Keratinocyte (primary cell): ENCODE results near the gene CFAP69. TPM values are rescaled to one million over a fixed set of nuclear protein-coding genes. Genes with fewer than 3 reads are reported as not detected.
A peak's percentile ranks its signal among the peaks of the same experiment; 100 is the strongest.

ENCODE experiments used
- DNase-seq: peaks from one replicate; pipeline ENCODE4 v3.0.0-alpha.2; 2011; ENCODE audit warnings: low read depth, missing footprints, low spot score
- FAIRE-seq: peaks from 2 replicates; lab custom pipeline; 2011; peaks lifted over from hg19 to GRCh38; lab: Jason Lieb, UNC
- H2AFZ ChIP-seq: 2 replicates; pipeline ENCODE4 v1.6.0; 2012; ENCODE audit warnings: low read length, control low read depth, inconsistent platforms; ENCODE audit not compliant: control insufficient read depth
- H3K27ac ChIP-seq: 2 replicates; pipeline ENCODE4 v1.5.1; 2011; ENCODE audit warnings: low read length; ENCODE audit not compliant: control insufficient read depth, insufficient read depth
- H3K27me3 ChIP-seq: 3 replicates; pipeline ENCODE4 v1.6.0; 2011; ENCODE audit warnings: low read length; ENCODE audit not compliant: control insufficient read depth, insufficient read depth; ENCODE audit errors: extremely low read depth
- H3K36me3 ChIP-seq, 2 experiments: 2 replicates in 1 of 2; 3 replicates in 1 of 2; pipeline ENCODE4 v1.5.1; 2011; ENCODE audit warnings: low read length in 2 of 2, mild to moderate bottlenecking in 1 of 2; ENCODE audit not compliant: control insufficient read depth in 2 of 2, insufficient read depth in 2 of 2; ENCODE audit errors: extremely low read depth in 1 of 2
- H3K4me1 ChIP-seq: 3 replicates; pipeline ENCODE4 v1.5.1; 2011; ENCODE audit warnings: low read length; ENCODE audit not compliant: control insufficient read depth, insufficient read depth; ENCODE audit errors: extremely low read depth
- H3K4me2 ChIP-seq: 3 replicates; pipeline ENCODE4 v1.6.0; 2011; ENCODE audit warnings: low read depth, low read length; ENCODE audit not compliant: control insufficient read depth, insufficient read depth; ENCODE audit errors: extremely low read depth
- H3K4me3 ChIP-seq, 3 experiments: fragments of 200-600 bp in 1 of 3; sonication (generic) in 1 of 3; 2 replicates in 2 of 3; 3 replicates in 1 of 3; pipeline ENCODE4 v1.5.1; 2011 to 2016; ENCODE audit warnings: low read length in 3 of 3, mild to moderate bottlenecking in 3 of 3, control low read depth in 2 of 3, inconsistent platforms in 1 of 3, low read depth in 1 of 3, mixed read lengths in 1 of 3, mixed run types in 1 of 3, moderate library complexity in 1 of 3; ENCODE audit not compliant: control insufficient read depth in 2 of 3, insufficient read depth in 2 of 3; ENCODE audit errors: extremely low read depth in 1 of 3
- H3K79me2 ChIP-seq: 2 replicates; pipeline ENCODE4 v1.6.0; 2012; ENCODE audit warnings: low read length; ENCODE audit not compliant: control insufficient read depth, insufficient read depth
- H3K9ac ChIP-seq: 3 replicates; pipeline ENCODE4 v1.6.0; 2011; ENCODE audit warnings: low read length; ENCODE audit not compliant: control insufficient read depth, insufficient read depth; ENCODE audit errors: extremely low read depth
- H3K9me1 ChIP-seq: 3 replicates; pipeline ENCODE4 v1.6.0; 2011; ENCODE audit warnings: low read length; ENCODE audit not compliant: control insufficient read depth, insufficient read depth; ENCODE audit errors: extremely low read depth
- H3K9me3 ChIP-seq: 2 replicates; pipeline ENCODE4 v1.5.1; 2012; ENCODE audit warnings: low read depth, low read length; ENCODE audit not compliant: control insufficient read depth
- H4K20me1 ChIP-seq: 3 replicates; pipeline ENCODE4 v1.6.0; 2011; ENCODE audit warnings: low read length; ENCODE audit not compliant: control insufficient read depth, insufficient read depth; ENCODE audit errors: extremely low read depth
- EZH2 ChIP-seq: IDR thresholded peaks from one replicate; pipeline ENCODE4 v1.6.1; 2012; ENCODE audit warnings: inconsistent platforms, mild to moderate bottlenecking, low read length, moderate library complexity
- dilution Hi-C: fragments of 300-500 bp; cut with MboI; formaldehyde crosslinking; loops from one replicate; pipeline ENCODE4 v1.7.0; 2020; ENCODE audit warnings: low sequenced_read_pairs; ENCODE audit not compliant: extremely low pct_ligation_motif_present
- polyA plus RNA-seq, 5 experiments: library from polyadenylated mRNA; depleted of rRNA in 3 of 5; stranded (reverse) in 3 of 5; stranded (forward) in 1 of 5; unstranded in 1 of 5; fragments of >200 nt; gene quantifications; 1 replicate in 1 of 5; 2 replicates in 3 of 5; 3 replicates in 1 of 5; pipeline versions ENCODE4 v1.2.1 to v1.2.3, GENCODE V29; 2011 to 2012; ENCODE audit warnings: missing spikeins in 2 of 5, low read depth in 1 of 5, low replicate concordance in 1 of 5
- TF ChIP-seq, protein P1 (sequence below), 3 experiments: IDR thresholded peaks in 1 of 3; conservative IDR thresholded peaks in 1 of 3; optimal IDR thresholded peaks in 1 of 3; 2 replicates in 2 of 3; 3 replicates in 1 of 3; pipeline versions ENCODE3 to v1.5.1; 2011; ENCODE audit warnings: low read length in 3 of 3, mild to moderate bottlenecking in 3 of 3, moderate library complexity in 2 of 3, control low read depth in 1 of 3, inconsistent platforms in 1 of 3; ENCODE audit not compliant: insufficient read depth in 2 of 3; ENCODE audit errors: extremely low read depth in 1 of 3

Gene CFAP69
- polyA plus RNA-seq, 1 donor (not counting 4 experiments of a cell fraction or from before 2014, with no cell fraction given) = 1.6 TPM

DNA sequence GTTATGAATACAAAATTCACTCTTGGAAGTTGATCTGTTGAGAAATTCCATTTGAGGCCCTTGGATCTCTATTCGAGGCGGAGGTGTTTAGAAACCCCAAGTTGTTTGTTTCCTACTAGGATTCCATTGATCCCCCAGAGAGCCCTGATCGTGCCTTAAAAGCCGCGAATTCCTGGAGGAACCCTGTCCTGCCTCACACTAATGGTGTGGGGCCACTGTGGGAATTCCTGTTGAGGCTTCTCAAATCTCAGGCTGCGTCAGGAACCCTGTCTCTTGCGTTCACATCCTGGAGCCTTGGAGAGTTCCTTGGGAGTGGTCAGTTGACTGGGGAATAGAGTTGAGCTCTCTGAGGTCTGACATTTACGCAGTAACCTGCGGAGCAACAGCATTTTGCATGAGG lies 1.2 kb downstream of the CFAP69 start:
- Histone ChIP-seq H3K9ac (no peak overlapping the region), H3K4me3 (peak overlapping the region in 1 of 3 experiments; percentile 92), H3K9me3 (no peaks in the 10 kb centered on the region), H3K36me3 (no peaks in the 10 kb centered on the region), H2AFZ (peak overlapping the region; percentile 100), H4K20me1 (no peaks in the 10 kb centered on the region), H3K4me2 (peak overlapping the region; percentile 92), H3K9me1 (no peaks in the 10 kb centered on the region), H3K27me3 (no peaks in the 10 kb centered on the region), H3K79me2 (no peaks in the 10 kb centered on the region), H3K4me1 (peaks cover 6% of the 10 kb centered on the region), H3K27ac (no peak overlapping the region)
- FAIRE-seq = no peak
- TF ChIP-seq, protein P1, sequence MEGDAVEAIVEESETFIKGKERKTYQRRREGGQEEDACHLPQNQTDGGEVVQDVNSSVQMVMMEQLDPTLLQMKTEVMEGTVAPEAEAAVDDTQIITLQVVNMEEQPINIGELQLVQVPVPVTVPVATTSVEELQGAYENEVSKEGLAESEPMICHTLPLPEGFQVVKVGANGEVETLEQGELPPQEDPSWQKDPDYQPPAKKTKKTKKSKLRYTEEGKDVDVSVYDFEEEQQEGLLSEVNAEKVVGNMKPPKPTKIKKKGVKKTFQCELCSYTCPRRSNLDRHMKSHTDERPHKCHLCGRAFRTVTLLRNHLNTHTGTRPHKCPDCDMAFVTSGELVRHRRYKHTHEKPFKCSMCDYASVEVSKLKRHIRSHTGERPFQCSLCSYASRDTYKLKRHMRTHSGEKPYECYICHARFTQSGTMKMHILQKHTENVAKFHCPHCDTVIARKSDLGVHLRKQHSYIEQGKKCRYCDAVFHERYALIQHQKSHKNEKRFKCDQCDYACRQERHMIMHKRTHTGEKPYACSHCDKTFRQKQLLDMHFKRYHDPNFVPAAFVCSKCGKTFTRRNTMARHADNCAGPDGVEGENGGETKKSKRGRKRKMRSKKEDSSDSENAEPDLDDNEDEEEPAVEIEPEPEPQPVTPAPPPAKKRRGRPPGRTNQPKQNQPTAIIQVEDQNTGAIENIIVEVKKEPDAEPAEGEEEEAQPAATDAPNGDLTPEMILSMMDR (optimal IDR thresholded peaks at IDR 0.05 in 1 of 3, IDR thresholded peaks at IDR 0.05 in 1 of 3, conservative IDR thresholded peaks at IDR 0.05 in 1 of 3; ENCODE audit: extremely low read depth in 1 of 3, insufficient read depth in 2 of 3, low read length in 3 of 3) = no peak
- no peak for TF ChIP-seq EZH2
- dilution Hi-C loops = no loop called here
- no peak for DNase-seq

DNA sequence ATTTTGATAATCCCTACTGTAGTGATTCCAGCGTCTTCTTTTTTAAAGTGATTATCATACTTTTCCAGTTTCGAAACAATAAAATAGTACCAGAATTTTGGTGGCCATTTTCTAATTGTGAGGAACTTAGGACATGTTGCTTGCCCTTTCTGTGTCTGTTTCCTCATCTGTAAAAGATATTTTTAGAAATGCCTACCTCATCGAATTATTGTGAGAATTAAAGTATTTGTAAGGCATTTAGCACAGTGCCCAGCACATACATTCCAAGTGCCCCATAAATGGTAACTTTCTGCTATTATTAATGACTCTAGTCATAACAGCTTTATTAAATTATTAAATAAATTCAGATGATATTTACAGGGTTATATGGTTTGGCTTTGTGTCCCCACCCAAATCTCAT lies 3.7 kb downstream of the CFAP69 start:
- FAIRE-seq (no peak), DNase-seq (no peak)
- Histone ChIP-seq H4K20me1 (no peaks in the 10 kb centered on the region), H3K27ac (no peak overlapping the region), H2AFZ (no peak overlapping the region), H3K79me2 (no peaks in the 10 kb centered on the region), H3K27me3 (no peaks in the 10 kb centered on the region), H3K9me3 (no peaks in the 10 kb centered on the region), H3K4me3 (no peak overlapping the region), H3K4me1 (peaks cover 13% of the 10 kb centered on the region), H3K9ac (no peak overlapping the region), H3K4me2 (no peak overlapping the region), H3K36me3 (no peaks in the 10 kb centered on the region), H3K9me1 (no peaks in the 10 kb centered on the region)
- dilution Hi-C loops = no loop called here
- TF ChIP-seq, protein P1 (optimal IDR thresholded peaks at IDR 0.05 in 1 of 3, IDR thresholded peaks at IDR 0.05 in 1 of 3, conservative IDR thresholded peaks at IDR 0.05 in 1 of 3; ENCODE audit: extremely low read depth in 1 of 3, insufficient read depth in 2 of 3, low read length in 3 of 3) = no peak
- no peak for TF ChIP-seq EZH2
